RWPE2 (cell line): ENCODE data around the gene NAALADL1.

Source experiments
- ATAC-seq: fragments of 200-7000 bp; cut with Tn5 transposase; 3 replicates; pipeline ENCODE4 v1.9.1; 2021; ENCODE audit warnings: low read depth
- DNase-seq: peaks from one replicate; pipeline ENCODE4 v3.0.0-alpha.2; 2020; ENCODE audit warnings: low spot score
- H3K27ac ChIP-seq: fragments of 450-650 bp; 2 replicates; pipeline ENCODE4 v1.5.1; 2017; ENCODE audit warnings: mild to moderate bottlenecking; ENCODE audit not compliant: poor library complexity, severe bottlenecking
- H3K27me3 ChIP-seq: fragments of 250-450 bp; sonication (Bioruptor Pico); 2 replicates; pipeline ENCODE4 v1.5.1; 2021; ENCODE audit warnings: mild to moderate bottlenecking, moderate library complexity; ENCODE audit not compliant: insufficient read depth, poor library complexity, severe bottlenecking
- H3K36me3 ChIP-seq: fragments of 250-450 bp; sonication (Bioruptor Pico); 2 replicates; pipeline ENCODE4 v1.5.1; 2020; ENCODE audit warnings: low read depth, mild to moderate bottlenecking, moderate library complexity
- H3K4me1 ChIP-seq: fragments of 250-450 bp; sonication (Bioruptor Pico); 2 replicates; pipeline ENCODE4 v1.5.1; 2021; ENCODE audit warnings: mild to moderate bottlenecking, moderate library complexity; ENCODE audit not compliant: insufficient read depth, poor library complexity, severe bottlenecking
- H3K4me3 ChIP-seq: fragments of 250-450 bp; sonication (Bioruptor Pico); 2 replicates; pipeline ENCODE4 v1.5.1; 2021; ENCODE audit warnings: mild to moderate bottlenecking, moderate library complexity; ENCODE audit not compliant: severe bottlenecking
- H3K9me3 ChIP-seq: fragments of 250-450 bp; sonication (Bioruptor Pico); 2 replicates; pipeline ENCODE4 v1.5.1; 2021; ENCODE audit warnings: mild to moderate bottlenecking, moderate library complexity; ENCODE audit not compliant: severe bottlenecking
- CTCF ChIP-seq: fragments of 450-650 bp; IDR thresholded peaks from one replicate; pipeline ENCODE4 v1.5.1; 2017; ENCODE audit warnings: mild to moderate bottlenecking, moderate library complexity; ENCODE audit not compliant: poor library complexity, severe bottlenecking

NAALADL1 gene

GRCh38 chr11:65095974-65096806, 37.8 kb upstream of the NAALADL1 start, which contains the start of gene VPS51:
TSS of gene VPS51 (plus strand) at chr11:65096214. CDS start at chr11:65096251, 37 bp downstream.
- H3K4me3 ChIP-seq: peak within 1 kb of the TSS; percentile 92
- H3K36me3 ChIP-seq: peaks cover 15% of the 10 kb centered on the region

GRCh38 chr11:65095427-65095826, 37.1 kb upstream of the NAALADL1 start:
- Histone ChIP-seq H3K36me3 (peaks cover 15% of the 10 kb centered on the region), H3K4me3 (peak overlapping the region; percentile 92), H3K27me3 (no peaks in the 10 kb centered on the region), H3K9me3 (no peaks in the 10 kb centered on the region), H3K4me1 (peaks cover 5% of the 10 kb centered on the region), H3K27ac (no peak overlapping the region)
- ATAC-seq (no peak), DNase-seq (no peak)
- TF ChIP-seq CTCF: no peak

More at GRCh38 chr11:65095974-65096806, 37.8 kb upstream of the NAALADL1 start, which contains the start of gene VPS51:
- no peak for TF ChIP-seq CTCF
- Histone ChIP-seq H3K9me3 (no peaks in the 10 kb centered on the region), H3K4me1 (peaks cover 5% of the 10 kb centered on the region), H3K27me3 (no peaks in the 10 kb centered on the region), H3K27ac (peak within 1 kb of the TSS; percentile 56)
- DNase-seq (peak; percentile 90), ATAC-seq (peak; percentile 98)

- Histone ChIP-seq H3K4me1 (no peaks in the 10 kb centered on the region), H3K27ac (no peak overlapping the region), H3K4me3 (no peak overlapping the region), H3K9me3 (no peaks in the 10 kb centered on the region), H3K36me3 (peaks cover 17% of the 10 kb centered on the region), H3K27me3 (no peaks in the 10 kb centered on the region)
- DNase-seq (no peak), ATAC-seq (no peak)
- no peak for TF ChIP-seq CTCF
Observed at GRCh38 chr11:65090628-65091027, 32.3 kb upstream of the NAALADL1 start.

- Histone ChIP-seq H3K9me3 (no peaks in the 10 kb centered on the region), H3K27ac (no peak overlapping the region), H3K36me3 (peaks cover 23% of the 10 kb centered on the region), H3K4me1 (peaks cover 6% of the 10 kb centered on the region), H3K27me3 (no peaks in the 10 kb centered on the region), H3K4me3 (no peak overlapping the region)
- ATAC-seq (no peak), DNase-seq (no peak)
- no peak for TF ChIP-seq CTCF
Observed at GRCh38 chr11:65089621-65090020, 31.3 kb upstream of the NAALADL1 start.

GRCh38 chr11:65087827-65088226, 29.5 kb upstream of the NAALADL1 start:
- Histone ChIP-seq H3K4me3 (no peak overlapping the region), H3K36me3 (peaks cover 27% of the 10 kb centered on the region), H3K27ac (no peak overlapping the region), H3K27me3 (no peaks in the 10 kb centered on the region), H3K9me3 (no peaks in the 10 kb centered on the region), H3K4me1 (peaks cover 8% of the 10 kb centered on the region)
- DNase-seq: no peak
- no peak for ATAC-seq
- no peak for TF ChIP-seq CTCF
